HepG2 (cell line): ENCODE data around the gene SFTA2. TPM values are rescaled to one million over a fixed set of nuclear protein-coding genes. Genes with fewer than 3 reads are reported as not detected.

ENCODE experiments used
- AFF4 ChIP-seq: sonication (generic); formaldehyde crosslinking; IDR thresholded peaks from 2 replicates; pipeline ENCODE4 v1.4.0; 2020; ENCODE audit warnings: missing genetic modification reagents
- AGO2 ChIP-seq: fragments of 200-400 bp; formaldehyde crosslinking; optimal IDR thresholded peaks from 2 replicates; pipeline ENCODE3; 2017; ENCODE audit warnings: mild to moderate bottlenecking, low read depth, low read length, moderate library complexity
- ATF1 ChIP-seq: IDR thresholded peaks from 2 replicates; pipeline ENCODE4 v1.6.1; 2016; ENCODE audit warnings: mild to moderate bottlenecking, control low read depth
- FOXK2 ChIP-seq: fragments of 450-650 bp; IDR thresholded peaks from 2 replicates; pipeline ENCODE4 v1.6.1; 2016
- HES4 ChIP-seq: sonication (generic); formaldehyde crosslinking; IDR thresholded peaks from 2 replicates; pipeline ENCODE4 v1.9.0; 2021; ENCODE audit warnings: mild to moderate bottlenecking, missing genetic modification reagents, borderline replicate concordance
- HNRNPL ChIP-seq: fragments of 200-400 bp; formaldehyde crosslinking; IDR thresholded peaks from 2 replicates; pipeline ENCODE4 v1.6.1; 2017; ENCODE audit warnings: mild to moderate bottlenecking, low read depth, low read length
- KDM3A ChIP-seq: IDR thresholded peaks from 2 replicates; pipeline ENCODE4 v1.6.1; 2018; ENCODE audit warnings: low read depth, missing compliant biosample characterization
- KDM6A ChIP-seq: IDR thresholded peaks from 2 replicates; pipeline ENCODE4 v1.6.1; 2016; ENCODE audit warnings: low read depth
- NFYB ChIP-seq: sonication (generic); formaldehyde crosslinking; IDR thresholded peaks from 2 replicates; pipeline ENCODE4 v1.4.0; 2020; ENCODE audit warnings: missing genetic modification reagents
- ONECUT2 ChIP-seq: sonication (generic); formaldehyde crosslinking; IDR thresholded peaks from 2 replicates; pipeline ENCODE4 v1.4.0; 2020; ENCODE audit warnings: missing genetic modification reagents
- PCBP2 ChIP-seq: fragments of 200-400 bp; formaldehyde crosslinking; optimal IDR thresholded peaks from 2 replicates; pipeline ENCODE3; 2018; ENCODE audit warnings: low read length, low read depth; ENCODE audit not compliant: poor library complexity, severe bottlenecking
- RARG ChIP-seq: sonication (generic); formaldehyde crosslinking; IDR thresholded peaks from 2 replicates; pipeline ENCODE4 v1.4.0; 2020; ENCODE audit warnings: low read depth, mild to moderate bottlenecking, missing genetic modification reagents
- RFXANK ChIP-seq: IDR thresholded peaks from 2 replicates; pipeline ENCODE4 v1.6.1; 2016
- SMARCE1 ChIP-seq: fragments of 450-650 bp; IDR thresholded peaks from 2 replicates; pipeline ENCODE4 v1.6.1; 2017; ENCODE audit warnings: borderline replicate concordance
- SRSF1 ChIP-seq: fragments of 200-400 bp; formaldehyde crosslinking; optimal IDR thresholded peaks from 2 replicates; pipeline ENCODE3; 2017; ENCODE audit warnings: mild to moderate bottlenecking, low read depth, low read length, moderate library complexity
- TARDBP ChIP-seq: sonication (generic); formaldehyde crosslinking; IDR thresholded peaks from 2 replicates; pipeline ENCODE4 v1.8.0; 2022; ENCODE audit warnings: mild to moderate bottlenecking, missing genetic modification reagents
- ZBTB49 ChIP-seq: sonication (generic); formaldehyde crosslinking; IDR thresholded peaks from 2 replicates; pipeline ENCODE4 v1.4.0; 2020; ENCODE audit warnings: missing genetic modification reagents, borderline replicate concordance
- ZMYM4 ChIP-seq: sonication (generic); formaldehyde crosslinking; IDR thresholded peaks from 2 replicates; pipeline ENCODE4 v1.8.1; 2023; ENCODE audit warnings: mild to moderate bottlenecking, missing genetic modification reagents
- ZNF101 ChIP-seq: sonication (generic); formaldehyde crosslinking; IDR thresholded peaks from 2 replicates; pipeline ENCODE4 v1.4.0; 2020; ENCODE audit warnings: mild to moderate bottlenecking, low read depth, missing genetic modification reagents, borderline replicate concordance
- ZNF292 ChIP-seq: sonication (generic); formaldehyde crosslinking; IDR thresholded peaks from 2 replicates; pipeline ENCODE4 v1.8.1; 2022; ENCODE audit warnings: mild to moderate bottlenecking, low read depth, missing genetic modification reagents, borderline replicate concordance
- ZNF317 ChIP-seq: sonication (generic); formaldehyde crosslinking; IDR thresholded peaks from 2 replicates; pipeline ENCODE4 v1.5.0; 2020; ENCODE audit warnings: mild to moderate bottlenecking, missing genetic modification reagents
- ZNF33A ChIP-seq: sonication (generic); formaldehyde crosslinking; IDR thresholded peaks from 2 replicates; pipeline ENCODE4 v1.5.1; 2020; ENCODE audit warnings: missing genetic modification reagents, mild to moderate bottlenecking, moderate library complexity, borderline replicate concordance
- ZNF484 ChIP-seq: sonication (generic); formaldehyde crosslinking; IDR thresholded peaks from 2 replicates; pipeline ENCODE4 v1.5.1; 2020; ENCODE audit warnings: mild to moderate bottlenecking, low read depth, missing genetic modification reagents, borderline replicate concordance
- ZNF660 ChIP-seq: sonication (generic); formaldehyde crosslinking; IDR thresholded peaks from 2 replicates; pipeline ENCODE4 v1.5.1; 2020; ENCODE audit warnings: mild to moderate bottlenecking, low read depth, missing genetic modification reagents, borderline replicate concordance
- ZNF674 ChIP-seq: sonication (generic); formaldehyde crosslinking; IDR thresholded peaks from 2 replicates; pipeline ENCODE4 v1.5.0; 2020; ENCODE audit warnings: low read depth, mild to moderate bottlenecking, missing genetic modification reagents
- ZSCAN12 ChIP-seq: sonication (generic); formaldehyde crosslinking; IDR thresholded peaks from 2 replicates; pipeline ENCODE4 v1.9.0; 2021; ENCODE audit warnings: mild to moderate bottlenecking, missing genetic modification reagents
- polyA plus RNA-seq, 8 experiments: library from polyadenylated mRNA; depleted of rRNA in 3 of 8; stranded (reverse) in 7 of 8; unstranded in 1 of 8; fragments of >200 nt; fragmentation: Illumina TruSeq in 4 of 8; extraction: Trizol in 4 of 8; gene quantifications; 2 replicates each; pipeline versions ENCODE4 v1.2.1 to v1.2.3, GENCODE V29; 2011 to 2016; ENCODE audit warnings: low read depth in 4 of 8, missing spikeins in 1 of 8, mixed read lengths in 1 of 8; ENCODE audit not compliant: insufficient read depth in 1 of 8
- total RNA-seq, 5 experiments: library from RNA; depleted of rRNA; stranded (reverse); fragments of >200 nt; fragmentation: Illumina TruSeq; extraction: Trizol; gene quantifications; 2 replicates each; pipeline ENCODE4 v1.2.3, GENCODE V29; 2016; ENCODE audit warnings: low read depth in 1 of 5

SFTA2 gene
- total and polyA plus RNA-seq, 2 of the 13 experiments (the other 11 are each of a cell fraction or from before 2014, with no cell fraction given) = not detected

- no peak for TF ChIP-seq ZNF317 (CRISPR knock-in tag)
- peak; percentile 95 for TF ChIP-seq KDM3A (CRISPR knock-in tag)
- TF ChIP-seq HES4 (CRISPR knock-in tag) = peak; percentile 75; the same call in 1 of the 2 replicates
- TF ChIP-seq AFF4 (CRISPR knock-in tag) = peak; percentile 54
- TF ChIP-seq ATF1 (CRISPR knock-in tag) = peak; percentile 83
- no peak for TF ChIP-seq FOXK2
- peak; percentile 25 for TF ChIP-seq SRSF1
- no peak for TF ChIP-seq ZNF660 (CRISPR knock-in tag)
- TF ChIP-seq ZNF33A (CRISPR knock-in tag) = no peak
- no peak for TF ChIP-seq SMARCE1
- TF ChIP-seq NFYB = peak; percentile 61
- peak; percentile 97 for TF ChIP-seq TARDBP (CRISPR knock-in tag)
- TF ChIP-seq ZNF484 (CRISPR knock-in tag) = no peak
- no peak for TF ChIP-seq ZBTB49 (CRISPR knock-in tag)
- TF ChIP-seq KDM6A = no peak
- TF ChIP-seq ONECUT2 (CRISPR knock-in tag) = 0 out of 2 replicates have a peak, but pooled peaks have one; percentile 15
- TF ChIP-seq ZSCAN12 (CRISPR knock-in tag) = no peak
- TF ChIP-seq ZNF674 (CRISPR knock-in tag) = no peak
- peak; percentile 30 for TF ChIP-seq AGO2
- TF ChIP-seq PCBP2 = peak; percentile 40
- 0 out of 2 replicates have a peak, but pooled peaks have one; percentile 51 for TF ChIP-seq HNRNPL
- no peak for TF ChIP-seq ZNF101 (CRISPR knock-in tag)
- TF ChIP-seq ZNF292 = peak; percentile 63
- no peak for TF ChIP-seq RARG (CRISPR knock-in tag)
- TF ChIP-seq RFXANK (CRISPR knock-in tag) = 0 out of 2 replicates have a peak, but pooled peaks have one; percentile 49
- TF ChIP-seq ZMYM4 (CRISPR knock-in tag) = peak; percentile 74
Measured at GRCh38 chr6:30907758-30908591, 24.0 kb downstream of the SFTA2 start, which contains the start of gene GTF2H4 (continued).
